OCI-LY1 (cell line): ENCODE measurements around the gene TOMM22.

Experiments used
- EZH2 ChIP-seq: fragments of 200-600 bp; sonication (generic), shearing (Covaris generic); IDR thresholded peaks from 2 replicates; pipeline ENCODE4 v1.8.0; 2017; ENCODE audit warnings: borderline replicate concordance, mixed run types, mild to moderate bottlenecking, antibody characterized with exemption, low read length, moderate library complexity, mixed read lengths
- TF ChIP-seq, protein P1 (sequence below): fragments of 200-600 bp; sonication (generic), shearing (Covaris generic); IDR thresholded peaks from 2 replicates; pipeline ENCODE4 v1.5.1; 2017; ENCODE audit warnings: mild to moderate bottlenecking, antibody characterized with exemption, low read length, moderate library complexity, mixed read lengths

DNA sequence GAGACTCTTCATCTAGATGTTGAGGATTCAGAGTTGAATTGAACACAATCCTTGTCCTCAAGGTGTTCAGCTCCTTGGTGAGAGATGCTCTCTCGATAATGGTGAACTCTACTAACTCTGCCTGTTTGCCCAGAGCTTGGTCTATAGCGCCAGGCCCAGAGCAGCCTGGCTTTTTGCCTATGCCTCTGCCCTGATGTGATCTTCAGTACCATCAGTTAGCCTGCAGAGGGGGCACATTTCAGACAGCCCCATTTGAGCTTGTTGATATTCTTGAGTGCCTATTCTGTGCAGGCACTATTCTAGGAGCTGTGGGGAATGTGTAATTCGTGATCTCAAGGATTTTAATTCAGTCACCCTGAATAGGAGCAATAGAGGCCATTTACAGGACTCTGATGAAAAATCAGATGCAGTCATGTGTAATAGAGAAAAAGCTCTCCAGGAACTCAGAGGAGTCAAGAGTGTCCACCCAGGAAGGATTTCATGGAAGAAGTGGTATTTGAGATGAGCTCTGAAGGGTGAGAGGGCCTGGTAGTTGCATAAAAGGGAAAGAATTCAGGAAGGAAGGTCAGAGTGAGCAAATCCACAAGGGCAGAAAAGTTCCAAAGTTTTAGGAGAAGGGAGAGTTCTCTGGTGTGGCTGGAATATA is 43.3 kb downstream of the TOMM22 start:
- no peak for TF ChIP-seq EZH2
- TF ChIP-seq, protein P1, sequence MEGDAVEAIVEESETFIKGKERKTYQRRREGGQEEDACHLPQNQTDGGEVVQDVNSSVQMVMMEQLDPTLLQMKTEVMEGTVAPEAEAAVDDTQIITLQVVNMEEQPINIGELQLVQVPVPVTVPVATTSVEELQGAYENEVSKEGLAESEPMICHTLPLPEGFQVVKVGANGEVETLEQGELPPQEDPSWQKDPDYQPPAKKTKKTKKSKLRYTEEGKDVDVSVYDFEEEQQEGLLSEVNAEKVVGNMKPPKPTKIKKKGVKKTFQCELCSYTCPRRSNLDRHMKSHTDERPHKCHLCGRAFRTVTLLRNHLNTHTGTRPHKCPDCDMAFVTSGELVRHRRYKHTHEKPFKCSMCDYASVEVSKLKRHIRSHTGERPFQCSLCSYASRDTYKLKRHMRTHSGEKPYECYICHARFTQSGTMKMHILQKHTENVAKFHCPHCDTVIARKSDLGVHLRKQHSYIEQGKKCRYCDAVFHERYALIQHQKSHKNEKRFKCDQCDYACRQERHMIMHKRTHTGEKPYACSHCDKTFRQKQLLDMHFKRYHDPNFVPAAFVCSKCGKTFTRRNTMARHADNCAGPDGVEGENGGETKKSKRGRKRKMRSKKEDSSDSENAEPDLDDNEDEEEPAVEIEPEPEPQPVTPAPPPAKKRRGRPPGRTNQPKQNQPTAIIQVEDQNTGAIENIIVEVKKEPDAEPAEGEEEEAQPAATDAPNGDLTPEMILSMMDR = peak; percentile 66
